GM18909 (cell line): Measurements from ENCODE around the gene CSPG4.
A peak's percentile ranks its signal among the peaks of the same experiment; 100 is the strongest.
"Not testable (repeated sequence)": the region's sequence is repeated elsewhere in the genome, so short reads cannot be mapped to it uniquely, and the experiment has no call there.

ENCODE experiments used
- ATAC-seq: cut with Tn5 transposase; IDR thresholded peaks from one replicate; pipeline ENCODE4 v1.9.1; 2021; ENCODE audit warnings: mild to moderate bottlenecking; ENCODE audit not compliant: unreplicated experiment, poor library complexity

The CSPG4 gene

DNA sequence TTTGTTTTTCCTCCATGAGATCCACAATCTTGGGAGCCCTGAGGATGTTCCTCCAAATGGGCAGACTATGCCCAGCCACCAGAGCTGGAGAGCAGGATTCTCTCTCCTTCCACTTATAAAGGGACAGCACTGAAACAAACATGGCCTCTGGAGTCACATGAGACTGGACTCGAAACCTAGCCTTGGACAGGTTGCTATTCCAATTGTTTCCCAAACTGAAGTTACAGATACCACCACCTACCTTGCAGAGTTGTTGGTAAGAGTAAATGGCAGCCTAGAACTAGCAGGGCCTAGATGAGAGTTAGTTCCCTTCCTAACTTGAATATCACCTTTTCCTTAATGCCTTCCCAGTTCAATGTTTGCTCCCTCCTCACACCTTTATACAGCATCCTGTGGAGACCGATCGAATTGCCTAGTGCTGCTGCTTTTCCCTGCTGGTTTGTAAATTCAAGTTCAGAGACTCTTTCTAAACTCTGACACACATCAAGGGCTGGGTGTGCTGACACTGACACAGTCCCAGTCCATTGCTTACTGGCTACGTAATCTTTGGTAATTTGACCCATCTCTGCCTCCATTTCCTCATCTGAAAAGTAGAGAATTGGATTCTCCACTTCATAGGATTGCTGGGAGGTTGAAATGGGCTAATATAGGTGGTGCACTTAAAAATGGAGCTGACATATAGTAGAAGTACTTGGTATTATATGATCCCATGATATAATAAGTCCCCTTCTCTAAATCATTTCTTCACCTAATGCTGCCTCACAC lies 75.2 kb downstream of the CSPG4 start:
- no peak for ATAC-seq

DNA sequence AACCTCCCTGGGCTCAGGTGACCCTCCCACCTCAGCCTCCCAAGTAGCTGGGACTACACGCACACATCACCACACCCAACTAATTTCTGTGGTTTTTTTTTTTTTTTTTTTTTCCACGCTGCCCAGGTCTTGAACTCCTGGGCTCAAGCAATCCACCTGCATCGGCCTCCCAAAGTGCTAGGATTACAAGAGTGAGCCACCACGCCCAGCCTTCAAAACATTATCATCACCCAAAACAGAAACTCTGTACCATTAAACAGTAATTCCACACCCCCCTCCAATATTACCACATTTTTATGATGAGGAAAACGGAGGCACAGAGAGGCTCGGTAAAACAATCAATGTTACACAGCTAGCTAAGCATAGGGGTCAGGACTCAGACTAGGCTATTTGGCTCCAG lies 76.6 kb downstream of the CSPG4 start:
- no peak for ATAC-seq

DNA sequence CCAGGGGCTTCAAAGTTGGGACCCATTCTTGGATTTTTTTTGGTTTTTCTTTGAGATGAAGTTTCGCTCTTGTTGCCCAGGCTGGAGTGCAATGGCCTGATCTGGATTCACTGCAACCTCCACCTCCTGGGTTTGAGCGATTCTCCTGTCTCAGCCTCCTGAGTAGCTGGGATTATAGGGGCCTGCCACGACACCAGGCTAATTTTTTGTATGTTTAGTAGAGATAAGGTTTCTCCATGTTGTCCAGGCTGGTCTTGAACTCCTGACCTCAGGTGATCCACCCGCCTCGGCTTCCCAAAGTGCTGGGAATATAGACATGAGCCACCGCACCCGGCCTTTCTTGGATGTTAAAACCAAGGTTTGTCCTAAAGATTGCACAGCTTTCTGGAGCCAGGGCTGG lies 78.7 kb downstream of the CSPG4 start:
- not testable (repeated sequence) for ATAC-seq

DNA sequence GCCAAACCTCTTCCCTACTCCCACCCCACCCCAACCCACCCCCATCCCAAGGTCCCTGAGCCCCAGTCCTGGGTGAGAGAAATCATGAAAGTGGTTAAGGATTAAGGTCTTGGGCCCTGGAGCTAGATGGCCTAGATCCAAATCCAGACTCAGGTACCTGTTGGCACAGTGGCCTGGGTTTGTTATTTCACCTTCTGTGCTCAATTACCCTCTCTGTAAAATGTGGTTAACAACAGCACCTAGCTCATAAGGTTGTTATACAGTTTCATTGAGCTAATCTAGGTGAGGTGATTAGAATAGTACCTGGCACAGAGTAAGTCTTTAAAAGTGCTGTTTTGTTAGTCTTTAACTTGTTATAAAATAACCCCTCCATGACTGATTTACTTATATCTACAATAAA lies 80.7 kb downstream of the CSPG4 start:
- no peak for ATAC-seq

DNA sequence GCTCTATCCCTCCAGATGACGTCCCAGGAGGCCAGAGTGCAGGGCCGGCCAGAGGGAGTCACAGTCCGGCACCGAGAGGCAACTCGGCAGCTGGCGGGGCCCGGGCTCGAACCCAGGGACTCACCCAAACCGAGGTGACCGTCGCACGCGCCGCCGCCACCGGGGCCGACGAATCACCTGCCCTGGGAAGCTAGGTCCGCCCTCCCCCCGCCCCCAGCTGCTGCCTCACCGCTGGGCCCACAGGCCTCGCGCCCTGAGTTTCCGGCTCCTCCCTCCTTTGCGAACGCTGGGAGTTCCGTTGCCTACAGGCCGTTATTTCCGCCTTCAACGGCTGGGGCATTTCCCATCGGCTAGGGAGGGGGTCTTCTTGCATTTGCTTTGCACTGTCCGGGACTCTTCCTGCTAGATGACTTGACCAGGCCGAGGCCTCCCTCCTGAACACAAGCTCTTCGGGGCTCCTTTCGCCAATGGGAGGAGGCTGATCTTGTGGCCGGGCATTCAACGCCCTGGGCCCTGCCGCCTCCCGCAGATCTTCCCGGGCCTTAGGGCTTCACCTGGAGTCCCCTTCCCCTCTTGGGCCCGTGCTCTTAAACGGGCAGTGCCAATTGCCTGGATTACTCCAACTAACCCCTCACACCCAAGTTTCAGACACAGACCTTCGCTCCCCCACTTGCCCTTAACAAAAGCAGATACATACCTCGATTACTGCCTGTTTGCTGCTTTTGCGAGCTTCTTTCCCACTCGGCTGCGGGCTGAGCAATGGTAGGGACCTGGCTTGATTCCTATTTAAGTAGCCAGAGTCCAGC lies 86.9 kb downstream of the CSPG4 start, which contains the start of gene SNUPN:
Gene SNUPN, minus strand, starts transcription at position 184 of the 806 bp plus-strand sequence. CDS start 4,674 bp downstream, outside the sequence.
- ATAC-seq, result peak; percentile 83
